ENCODE measurements around the gene FAM193A.

Gene FAM193A

DNA sequence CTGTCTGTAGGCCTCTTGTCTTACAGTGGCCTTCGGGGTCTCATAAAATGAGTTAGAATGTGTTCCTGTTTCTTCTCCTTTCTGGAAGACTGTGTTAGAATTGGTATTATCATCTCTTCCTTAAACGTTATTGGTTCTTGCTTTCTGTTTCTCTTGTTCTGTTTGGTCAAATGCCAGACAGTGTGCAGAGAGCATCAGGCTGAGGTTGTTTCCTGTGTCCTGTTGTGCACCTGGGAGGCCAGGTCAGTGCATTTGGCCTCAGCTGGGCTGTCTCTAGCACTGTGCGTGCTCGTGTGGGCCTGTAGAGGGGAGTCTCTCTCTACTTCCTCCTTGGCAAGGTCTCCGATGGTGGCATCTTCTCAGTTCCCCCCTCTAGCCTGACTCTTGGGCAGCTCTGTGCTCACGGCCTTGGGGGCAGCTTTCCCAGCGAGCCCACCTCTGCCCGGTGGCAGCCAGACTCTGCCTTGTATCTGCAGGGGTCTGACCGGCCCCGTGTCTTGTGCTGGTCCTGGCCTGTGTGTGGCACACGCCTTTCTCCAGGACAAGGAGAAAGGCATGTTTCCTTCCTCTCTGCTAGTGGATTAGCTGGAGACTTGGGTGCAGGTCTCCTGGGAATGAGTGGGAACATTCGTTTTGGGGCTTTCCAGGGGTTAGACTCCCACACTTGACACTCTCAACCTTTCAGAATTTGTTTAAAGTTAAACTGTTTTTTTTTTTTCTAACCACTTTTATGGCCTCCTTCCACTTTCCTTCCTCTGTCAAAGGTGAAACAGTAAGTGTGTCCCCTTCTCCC is 62.3 kb downstream of the FAM193A start:
- no peak overlapping the region for H3K4me3 ChIP-seq (ENCODE audit: low read depth, low read length)
- TF ChIP-seq, protein P1, sequence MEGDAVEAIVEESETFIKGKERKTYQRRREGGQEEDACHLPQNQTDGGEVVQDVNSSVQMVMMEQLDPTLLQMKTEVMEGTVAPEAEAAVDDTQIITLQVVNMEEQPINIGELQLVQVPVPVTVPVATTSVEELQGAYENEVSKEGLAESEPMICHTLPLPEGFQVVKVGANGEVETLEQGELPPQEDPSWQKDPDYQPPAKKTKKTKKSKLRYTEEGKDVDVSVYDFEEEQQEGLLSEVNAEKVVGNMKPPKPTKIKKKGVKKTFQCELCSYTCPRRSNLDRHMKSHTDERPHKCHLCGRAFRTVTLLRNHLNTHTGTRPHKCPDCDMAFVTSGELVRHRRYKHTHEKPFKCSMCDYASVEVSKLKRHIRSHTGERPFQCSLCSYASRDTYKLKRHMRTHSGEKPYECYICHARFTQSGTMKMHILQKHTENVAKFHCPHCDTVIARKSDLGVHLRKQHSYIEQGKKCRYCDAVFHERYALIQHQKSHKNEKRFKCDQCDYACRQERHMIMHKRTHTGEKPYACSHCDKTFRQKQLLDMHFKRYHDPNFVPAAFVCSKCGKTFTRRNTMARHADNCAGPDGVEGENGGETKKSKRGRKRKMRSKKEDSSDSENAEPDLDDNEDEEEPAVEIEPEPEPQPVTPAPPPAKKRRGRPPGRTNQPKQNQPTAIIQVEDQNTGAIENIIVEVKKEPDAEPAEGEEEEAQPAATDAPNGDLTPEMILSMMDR (IDR thresholded peaks at IDR 0.05; ENCODE audit: borderline replicate concordance, insufficient read depth, low read depth, low read length), result peak; percentile 57

DNA sequence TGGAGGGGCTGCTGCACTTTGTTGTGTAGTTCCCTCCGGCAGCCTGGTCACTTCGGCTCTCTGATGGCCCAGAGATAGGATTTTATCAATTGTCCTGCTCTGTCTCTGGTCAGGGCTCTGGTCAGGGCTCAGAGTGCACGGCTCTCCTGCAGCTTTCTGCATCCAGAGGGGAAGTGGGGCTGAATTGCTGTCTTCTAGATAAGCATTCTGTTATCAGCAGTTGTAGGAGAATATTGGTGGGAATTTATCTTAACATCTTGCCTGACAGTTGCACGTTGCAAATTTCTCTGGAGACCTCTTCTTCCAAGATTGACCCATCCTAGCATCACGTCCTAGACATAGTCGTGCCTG is 62.8 kb downstream of the FAM193A start:
- H3K4me3 ChIP-seq (ENCODE audit: low read depth, low read length), result no peak overlapping the region
- TF ChIP-seq, protein P1 (IDR thresholded peaks at IDR 0.05; ENCODE audit: borderline replicate concordance, insufficient read depth, low read depth, low read length), result no peak

DNA sequence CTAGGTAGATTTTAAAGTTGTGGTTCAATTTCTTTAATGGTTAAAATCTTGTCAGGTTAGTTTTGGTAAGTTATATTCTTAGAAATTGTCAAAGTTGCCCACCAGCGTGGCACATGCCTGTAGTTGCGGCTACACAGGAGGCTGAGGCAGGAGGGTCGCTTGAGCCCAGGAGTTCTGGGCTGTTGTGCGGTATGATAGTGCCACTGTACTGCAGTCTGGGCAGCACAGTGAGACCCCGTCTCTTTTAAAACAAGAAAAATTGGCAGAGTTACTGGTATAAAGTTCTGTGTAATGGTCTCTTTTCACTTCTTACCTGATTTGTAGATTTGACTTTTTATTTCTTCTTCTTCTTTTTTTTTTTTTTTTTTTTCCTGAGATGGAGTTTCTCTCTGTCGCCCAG is 64.4 kb downstream of the FAM193A start:
- H3K4me3 ChIP-seq (ENCODE audit: low read depth, low read length), result no peak overlapping the region
- TF ChIP-seq, protein P1 (IDR thresholded peaks at IDR 0.05; ENCODE audit: borderline replicate concordance, insufficient read depth, low read depth, low read length), result no peak

DNA sequence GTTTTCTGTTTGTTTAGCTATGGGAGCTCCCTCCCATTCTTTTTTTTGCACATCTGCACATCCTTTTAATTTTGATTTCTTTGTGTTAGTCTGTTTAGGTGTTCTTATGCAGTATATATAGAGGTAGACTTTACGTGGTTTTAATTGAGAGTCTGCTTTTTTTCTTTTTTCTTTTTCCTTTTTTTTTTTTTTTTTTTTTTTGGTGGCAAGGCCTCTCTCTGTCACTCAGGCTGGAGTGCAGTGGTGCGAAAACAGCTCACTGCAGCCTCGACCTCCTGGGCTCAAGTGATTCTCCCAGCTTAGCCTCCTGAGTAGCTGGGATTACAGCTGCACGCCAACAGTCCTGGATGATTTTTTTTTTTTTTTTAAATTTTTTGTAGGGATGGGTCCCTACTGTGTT is 68.2 kb downstream of the FAM193A start:
- TF ChIP-seq, protein P1 (IDR thresholded peaks at IDR 0.05; ENCODE audit: borderline replicate concordance, insufficient read depth, low read depth, low read length), result no peak
- no peak overlapping the region for H3K4me3 ChIP-seq (ENCODE audit: low read depth, low read length)

DNA sequence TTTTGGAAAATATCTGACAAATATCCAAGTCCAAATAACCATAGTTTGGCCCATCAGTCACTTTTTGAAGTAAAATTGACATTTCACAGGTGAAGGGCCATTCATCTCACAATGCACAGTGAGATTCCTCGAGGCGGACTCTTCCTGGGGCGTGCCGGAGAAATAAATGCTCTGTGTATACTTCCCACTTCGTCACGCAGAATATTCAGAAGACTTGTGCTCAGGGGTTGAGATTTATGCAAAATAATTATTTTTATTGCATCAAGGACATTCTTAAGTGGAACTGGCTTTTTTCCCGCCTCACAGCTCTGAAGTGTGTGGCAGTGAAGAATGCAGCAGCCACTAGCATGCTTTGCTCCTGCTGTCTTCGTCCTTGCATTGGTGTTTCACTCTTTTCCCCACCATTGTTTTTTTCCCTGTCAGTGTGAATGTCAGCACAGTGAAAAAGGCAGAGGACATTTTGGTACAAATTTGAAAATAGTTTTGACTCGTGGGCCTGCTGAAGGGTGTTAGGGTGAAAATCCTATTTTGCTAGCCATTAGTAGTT is 70.6 kb downstream of the FAM193A start:
- TF ChIP-seq, protein P1 (IDR thresholded peaks at IDR 0.05; ENCODE audit: borderline replicate concordance, insufficient read depth, low read depth, low read length), result no peak

GRCh38 chr4:2607822-2608221 is 71.4 kb downstream of the FAM193A start:
- no peak overlapping the region for H3K4me3 ChIP-seq (ENCODE audit: low read depth, low read length)
- TF ChIP-seq, protein P1 (IDR thresholded peaks at IDR 0.05; ENCODE audit: borderline replicate concordance, insufficient read depth, low read depth, low read length), result no peak

More for the DNA sequence above, 70.6 kb downstream of the FAM193A start:
- no peak overlapping the region for H3K4me3 ChIP-seq (ENCODE audit: low read depth, low read length)

GRCh38 chr4:2608291-2608690 is 71.8 kb downstream of the FAM193A start:
- H3K4me3 ChIP-seq (ENCODE audit: low read depth, low read length), result no peak overlapping the region
- TF ChIP-seq, protein P1 (IDR thresholded peaks at IDR 0.05; ENCODE audit: borderline replicate concordance, insufficient read depth, low read depth, low read length), result no peak

Measured in GM12875 (cell line).